ENCODE data around the gene HDAC2. TPM values are rescaled to one million over a fixed set of nuclear protein-coding genes. Genes with fewer than 3 reads are reported as not detected.

The HDAC2 gene
- total and polyA plus RNA-seq, 2 of the 13 experiments (the other 11 are each of a cell fraction or from before 2014, with no cell fraction given) = 99.6 to 114 TPM

DNA sequence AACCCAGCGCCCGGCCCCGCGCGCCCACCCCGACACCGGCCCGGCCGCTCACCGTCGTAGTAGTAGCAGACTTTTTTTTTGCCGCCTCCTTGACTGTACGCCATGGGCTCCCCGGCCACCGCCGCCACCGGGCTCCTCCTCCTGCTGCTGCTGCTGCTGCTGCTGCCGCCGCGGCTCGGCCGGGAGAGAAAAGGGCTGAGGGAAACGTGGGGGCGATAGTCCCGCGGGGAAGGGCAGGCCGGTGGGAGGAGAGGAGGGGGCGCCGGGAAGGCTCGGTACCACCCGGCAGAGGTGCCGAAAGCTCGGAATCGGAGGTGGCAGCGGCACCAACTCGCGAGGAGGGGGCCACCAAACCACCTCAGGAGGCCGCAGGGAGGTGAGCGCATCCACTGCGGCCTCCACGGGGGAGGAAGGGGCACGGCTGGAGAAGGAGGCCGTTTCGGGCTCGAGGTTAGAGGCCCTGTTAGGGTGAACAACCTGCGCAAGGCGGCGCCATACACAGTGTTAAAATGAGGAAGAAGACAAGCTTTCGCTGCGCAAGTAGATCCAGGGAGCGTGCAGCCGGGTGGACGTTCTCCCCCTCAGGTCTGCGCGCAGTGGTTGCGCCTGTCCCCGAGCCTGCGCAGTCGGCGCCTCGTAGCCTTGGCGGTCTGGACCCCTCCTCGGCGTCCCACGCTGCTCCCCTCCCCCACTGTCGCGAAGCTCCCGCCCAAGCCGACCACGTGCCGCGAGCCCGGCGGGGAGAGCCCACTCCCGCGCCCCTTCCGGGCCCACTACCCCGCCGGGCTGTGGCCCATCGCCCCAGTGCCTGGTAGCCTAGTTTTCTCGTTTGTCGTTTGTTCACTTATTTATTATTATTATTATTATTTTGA, at the start of gene HDAC2 (continued):
- TF ChIP-seq, protein P1, sequence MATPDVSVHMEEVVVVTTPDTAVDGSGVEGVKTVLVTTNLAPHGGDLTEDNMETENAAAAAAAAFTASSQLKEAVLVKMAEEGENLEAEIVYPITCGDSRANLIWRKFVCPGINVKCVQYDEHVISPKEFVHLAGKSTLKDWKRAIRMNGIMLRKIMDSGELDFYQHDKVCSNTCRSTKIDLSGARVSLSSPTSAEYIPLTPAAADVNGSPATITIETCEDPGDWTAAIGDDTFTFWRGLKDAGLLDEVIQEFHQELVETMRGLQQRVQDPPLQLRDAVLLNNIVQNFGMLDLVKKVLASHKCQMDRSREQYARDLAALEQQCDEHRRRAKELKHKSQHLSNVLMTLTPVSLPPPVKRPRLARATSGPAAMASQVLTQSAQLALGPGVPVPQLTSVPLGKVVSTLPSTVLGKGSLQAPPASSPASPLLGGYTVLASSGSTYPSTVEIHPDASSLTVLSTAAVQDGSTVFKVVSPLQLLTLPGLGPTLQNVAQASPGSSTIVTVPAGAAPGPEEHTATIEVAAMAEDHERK (CRISPR knock-in tag; IDR thresholded peaks at IDR 0.05; ENCODE audit: low read depth) = peak; percentile 64
- TF ChIP-seq ARID2 (CRISPR knock-in tag; IDR thresholded peaks at IDR 0.05; ENCODE audit: borderline replicate concordance) (peak; percentile 97), CHCHD3 (CRISPR knock-in tag; IDR thresholded peaks at IDR 0.05) (peak; percentile 92), ZNF746 (CRISPR knock-in tag; IDR thresholded peaks at IDR 0.05) (0 out of 2 replicates have a peak, but pooled peaks have one; percentile 73), ZNF256 (CRISPR knock-in tag; conservative IDR thresholded peaks at IDR 0.05) (peak; percentile 98), ZNF577 (CRISPR knock-in tag; IDR thresholded peaks at IDR 0.05; ENCODE audit: borderline replicate concordance, low read depth) (peak; percentile 38; the same call in 1 of the 2 replicates), SIX4 (CRISPR knock-in tag; IDR thresholded peaks at IDR 0.05) (peak; percentile 87), ZNF547 (CRISPR knock-in tag; IDR thresholded peaks at IDR 0.05) (peak; percentile 98; the same call in 1 of the 2 replicates), TSC22D2 (CRISPR knock-in tag; IDR thresholded peaks at IDR 0.05; ENCODE audit: borderline replicate concordance) (peak; percentile 93), TCF7L2 (IDR thresholded peaks at IDR 0.05; ENCODE audit: low read depth, low read length) (no peak), FOXO4 (CRISPR knock-in tag; conservative IDR thresholded peaks at IDR 0.05) (no peak), HNRNPLL (IDR thresholded peaks at IDR 0.05; ENCODE audit: low read depth, low read length, poor library complexity, severe bottlenecking) (peak; percentile 75), THYN1 (CRISPR knock-in tag; IDR thresholded peaks at IDR 0.05; ENCODE audit: borderline replicate concordance, low read depth) (no peak), KDM3A (CRISPR knock-in tag; IDR thresholded peaks at IDR 0.05; ENCODE audit: low read depth) (peak; percentile 75), FOXJ3 (CRISPR knock-in tag; IDR thresholded peaks at IDR 0.05; ENCODE audit: borderline replicate concordance) (peak; percentile 76; the same call in 1 of the 2 replicates), ZNF557 (CRISPR knock-in tag; IDR thresholded peaks at IDR 0.05) (peak; percentile 99), ZBTB46 (CRISPR knock-in tag; IDR thresholded peaks at IDR 0.05; ENCODE audit: borderline replicate concordance) (peak; percentile 78; the same call in 1 of the 2 replicates), ZNF460 (CRISPR knock-in tag; IDR thresholded peaks at IDR 0.05; ENCODE audit: borderline replicate concordance) (no peak; the same call in 1 of the 2 replicates), TEF (CRISPR knock-in tag; IDR thresholded peaks at IDR 0.05) (peak; percentile 89), ZNF282 (IDR thresholded peaks at IDR 0.05; ENCODE audit: partially characterized antibody) (no peak)
- TF ChIP-seq, protein P2, sequence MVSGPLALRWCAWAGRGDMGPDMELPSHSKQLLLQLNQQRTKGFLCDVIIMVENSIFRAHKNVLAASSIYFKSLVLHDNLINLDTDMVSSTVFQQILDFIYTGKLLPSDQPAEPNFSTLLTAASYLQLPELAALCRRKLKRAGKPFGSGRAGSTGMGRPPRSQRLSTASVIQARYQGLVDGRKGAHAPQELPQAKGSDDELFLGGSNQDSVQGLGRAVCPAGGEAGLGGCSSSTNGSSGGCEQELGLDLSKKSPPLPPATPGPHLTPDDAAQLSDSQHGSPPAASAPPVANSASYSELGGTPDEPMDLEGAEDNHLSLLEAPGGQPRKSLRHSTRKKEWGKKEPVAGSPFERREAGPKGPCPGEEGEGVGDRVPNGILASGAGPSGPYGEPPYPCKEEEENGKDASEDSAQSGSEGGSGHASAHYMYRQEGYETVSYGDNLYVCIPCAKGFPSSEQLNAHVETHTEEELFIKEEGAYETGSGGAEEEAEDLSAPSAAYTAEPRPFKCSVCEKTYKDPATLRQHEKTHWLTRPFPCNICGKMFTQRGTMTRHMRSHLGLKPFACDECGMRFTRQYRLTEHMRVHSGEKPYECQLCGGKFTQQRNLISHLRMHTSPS (CRISPR knock-in tag; IDR thresholded peaks at IDR 0.05; ENCODE audit: low read depth) = peak; percentile 22; the same call in 1 of the 2 replicates
